Islet of Langerhans (tissue), 1 donor: ENCODE data around the gene PRKCB.

Source experiments
- FAIRE-seq: peaks from one replicate; lab custom pipeline; 2011; peaks lifted over from hg19 to GRCh38; lab: Jason Lieb, UNC

PRKCB gene

GRCh38 chr16:23835390-23836077 is at the start of gene PRKCB:
Gene PRKCB, plus strand, starts transcription at chr16:23835983.
- FAIRE-seq = no peak

- FAIRE-seq = no peak
Measured at GRCh38 chr16:23786964-23787561, 48.7 kb upstream of the PRKCB start.

- no peak for FAIRE-seq
Measured at GRCh38 chr16:23788685-23789084, 47.1 kb upstream of the PRKCB start.

GRCh38 chr16:23795378-23795777 is 40.4 kb upstream of the PRKCB start:
- FAIRE-seq = no peak

GRCh38 chr16:23796941-23797340 is 38.8 kb upstream of the PRKCB start:
- no peak for FAIRE-seq

- FAIRE-seq = no peak
Measured at GRCh38 chr16:23801378-23801777, 34.4 kb upstream of the PRKCB start.

- FAIRE-seq = no peak
Measured at GRCh38 chr16:23802776-23803175, 33.0 kb upstream of the PRKCB start.

- FAIRE-seq = no peak
Measured at GRCh38 chr16:23803591-23804123, 32.1 kb upstream of the PRKCB start.

GRCh38 chr16:23807028-23807427 is 28.8 kb upstream of the PRKCB start:
- FAIRE-seq = no peak

- no peak for FAIRE-seq
Measured at GRCh38 chr16:23821467-23821866, 14.3 kb upstream of the PRKCB start.

GRCh38 chr16:23821875-23822688 is 13.7 kb upstream of the PRKCB start:
- FAIRE-seq = no peak

GRCh38 chr16:23823475-23824384 is 12.1 kb upstream of the PRKCB start:
- no peak for FAIRE-seq

GRCh38 chr16:23824909-23825308 is 10.9 kb upstream of the PRKCB start:
- FAIRE-seq = no peak

GRCh38 chr16:23826528-23827045 is 9.2 kb upstream of the PRKCB start:
- FAIRE-seq = no peak

GRCh38 chr16:23827057-23827456 is 8.7 kb upstream of the PRKCB start:
- no peak for FAIRE-seq

GRCh38 chr16:23829454-23829853 is 6.3 kb upstream of the PRKCB start:
- no peak for FAIRE-seq

GRCh38 chr16:23830276-23830675 is 5.5 kb upstream of the PRKCB start:
- FAIRE-seq = no peak

GRCh38 chr16:23832882-23833281 is 2.9 kb upstream of the PRKCB start:
- FAIRE-seq = no peak

- no peak for FAIRE-seq
Measured at GRCh38 chr16:23833504-23833903, 2.3 kb upstream of the PRKCB start.

- FAIRE-seq = no peak
Measured at GRCh38 chr16:23833960-23834685, 1.7 kb upstream of the PRKCB start.

- no peak for FAIRE-seq
Measured at GRCh38 chr16:23836078-23836403, 258 bp downstream of the PRKCB start.
